ENCODE measurements around the gene BBS9.
"Not testable (repeated sequence)": the region's sequence is repeated elsewhere in the genome, so short reads cannot be mapped to it uniquely, and the experiment has no call there.

Gene BBS9

DNA sequence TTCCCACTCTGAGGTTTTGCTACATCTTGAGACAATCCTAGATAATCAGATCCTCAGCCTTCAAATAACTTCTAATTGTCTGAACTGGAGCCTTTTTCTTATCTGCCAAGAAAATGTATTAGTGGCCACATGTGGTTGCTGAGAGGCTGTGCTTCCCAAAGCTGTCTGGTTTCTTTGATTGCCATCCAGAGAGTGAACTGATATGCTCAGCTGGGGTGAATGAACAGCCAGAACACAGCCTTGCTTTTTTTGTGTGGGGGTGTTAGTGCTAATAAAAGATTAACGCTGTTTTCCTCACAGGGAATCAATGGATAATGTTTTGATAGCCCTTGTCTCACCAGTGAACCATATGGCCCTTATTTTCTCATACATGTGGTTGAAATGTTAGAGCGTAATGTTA lies 66.9 kb downstream of the BBS9 start:
- no peak for DNase-seq (ENCODE audit: low spot score)

DNA sequence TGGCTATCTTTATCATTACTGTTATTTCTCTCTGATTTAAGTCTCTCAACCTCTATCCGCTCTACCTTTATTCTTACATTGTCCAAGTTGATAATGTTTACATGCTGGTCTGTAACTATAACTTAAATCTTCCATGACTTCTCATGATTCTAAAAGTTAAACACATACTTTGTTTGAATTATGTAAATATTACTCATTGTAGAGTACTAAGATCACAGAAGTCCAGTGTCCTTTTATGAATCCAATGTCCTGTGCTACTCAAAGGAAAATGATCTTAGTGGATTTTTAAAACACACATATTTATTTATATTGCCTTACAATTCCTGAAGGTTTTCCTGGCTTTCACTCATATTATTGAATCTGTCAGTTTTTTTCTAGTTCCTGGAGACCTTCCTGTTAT lies 70.9 kb downstream of the BBS9 start:
- no peak for DNase-seq (ENCODE audit: low spot score)

DNA sequence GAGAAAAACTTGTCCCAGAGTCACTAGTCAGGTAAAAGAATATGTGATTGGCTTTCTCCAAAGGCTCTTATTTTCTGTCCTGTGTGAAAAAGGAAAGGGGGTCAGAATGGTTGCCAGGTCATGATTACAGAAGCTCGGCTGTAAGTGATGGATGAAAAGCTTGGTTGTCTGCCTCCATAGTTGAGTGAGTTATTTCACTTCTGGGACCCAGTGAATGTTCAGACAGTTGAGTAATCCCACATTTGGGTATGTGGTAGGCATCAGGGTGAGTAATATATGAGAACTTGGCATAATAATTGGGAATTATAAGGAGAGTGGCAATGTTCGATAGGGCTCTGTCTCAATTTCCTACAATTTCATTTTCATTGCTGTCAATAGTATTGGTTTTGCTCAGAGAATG lies 72.5 kb downstream of the BBS9 start:
- peak; percentile 64 for DNase-seq (ENCODE audit: low spot score)

DNA sequence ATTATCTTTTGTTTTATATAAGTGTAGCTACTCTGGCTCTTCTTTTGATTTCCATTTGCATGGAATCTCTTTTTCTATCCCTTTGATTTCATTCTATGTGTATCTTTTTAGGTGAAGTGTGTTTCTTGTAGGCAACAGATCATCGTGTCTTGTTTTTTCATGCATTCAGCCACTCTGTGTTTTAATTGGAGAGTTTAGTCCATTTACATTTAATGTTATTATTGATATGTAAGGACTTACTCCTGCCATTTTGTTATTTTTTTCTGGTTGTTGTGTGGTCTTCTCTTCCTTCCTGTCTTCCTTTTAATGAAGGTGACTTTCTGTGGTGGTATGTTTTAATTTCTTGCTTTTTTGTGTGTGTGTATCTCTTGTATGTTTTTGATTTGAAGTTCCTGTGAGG lies 81.6 kb downstream of the BBS9 start:
- no peak for DNase-seq (ENCODE audit: low spot score)

DNA sequence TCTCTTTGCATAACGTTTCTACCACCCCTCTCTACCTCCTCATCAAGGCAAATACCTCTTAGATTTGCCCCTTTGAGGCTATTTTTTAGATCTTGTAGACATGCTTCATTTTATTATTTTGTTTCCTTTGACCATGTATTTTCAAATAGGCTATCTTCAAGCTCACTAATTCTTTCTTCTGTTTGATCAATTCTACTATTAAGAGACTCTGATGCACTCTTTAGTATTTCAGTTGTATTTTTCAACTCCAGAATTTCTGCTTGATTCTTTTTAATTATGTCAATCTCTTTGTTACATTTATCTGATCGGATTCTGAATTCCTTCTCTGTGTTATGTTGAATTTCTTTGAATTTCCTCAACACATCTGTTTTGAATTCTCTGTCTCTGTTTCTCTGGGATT lies 82.8 kb downstream of the BBS9 start:
- no peak for DNase-seq (ENCODE audit: low spot score)

DNA sequence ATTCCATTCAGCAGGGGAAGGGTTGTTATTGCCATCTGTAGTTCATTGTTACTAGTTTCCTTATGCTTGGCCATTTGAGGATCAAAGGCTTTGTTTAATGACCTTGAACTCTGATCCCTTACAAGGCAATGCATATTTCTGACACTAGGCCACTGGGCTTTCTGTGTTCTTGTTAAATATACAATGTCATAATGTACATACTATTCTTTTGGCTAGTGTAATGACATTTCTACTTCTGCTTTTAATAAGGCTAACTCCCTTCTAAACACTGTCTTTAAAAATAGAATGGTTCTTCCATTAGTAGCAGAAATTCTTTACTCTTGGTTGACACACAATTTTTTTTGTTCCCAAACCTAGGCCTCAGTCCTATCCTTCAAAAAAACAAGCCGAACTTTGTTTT lies 86.6 kb downstream of the BBS9 start:
- DNase-seq (ENCODE audit: low spot score), result no peak

DNA sequence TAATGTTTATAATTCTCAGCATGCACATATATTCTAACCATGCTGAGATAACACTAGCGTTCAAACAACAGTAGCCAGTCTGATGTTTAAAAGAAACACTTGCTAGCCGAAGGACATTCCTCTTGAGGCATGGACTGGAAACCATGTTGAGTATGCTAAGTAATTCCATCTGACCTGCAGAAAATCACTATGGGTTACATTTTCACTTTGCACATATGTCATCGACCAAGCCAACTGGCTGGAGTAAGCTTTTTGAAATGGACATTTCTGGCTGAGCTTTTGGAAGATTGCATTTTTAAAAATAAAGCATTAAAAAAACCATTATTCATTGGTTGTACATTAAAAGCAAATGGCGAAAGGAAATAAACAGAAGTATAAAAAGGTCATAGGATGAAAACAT lies 88.2 kb downstream of the BBS9 start:
- no peak for DNase-seq (ENCODE audit: low spot score)

DNA sequence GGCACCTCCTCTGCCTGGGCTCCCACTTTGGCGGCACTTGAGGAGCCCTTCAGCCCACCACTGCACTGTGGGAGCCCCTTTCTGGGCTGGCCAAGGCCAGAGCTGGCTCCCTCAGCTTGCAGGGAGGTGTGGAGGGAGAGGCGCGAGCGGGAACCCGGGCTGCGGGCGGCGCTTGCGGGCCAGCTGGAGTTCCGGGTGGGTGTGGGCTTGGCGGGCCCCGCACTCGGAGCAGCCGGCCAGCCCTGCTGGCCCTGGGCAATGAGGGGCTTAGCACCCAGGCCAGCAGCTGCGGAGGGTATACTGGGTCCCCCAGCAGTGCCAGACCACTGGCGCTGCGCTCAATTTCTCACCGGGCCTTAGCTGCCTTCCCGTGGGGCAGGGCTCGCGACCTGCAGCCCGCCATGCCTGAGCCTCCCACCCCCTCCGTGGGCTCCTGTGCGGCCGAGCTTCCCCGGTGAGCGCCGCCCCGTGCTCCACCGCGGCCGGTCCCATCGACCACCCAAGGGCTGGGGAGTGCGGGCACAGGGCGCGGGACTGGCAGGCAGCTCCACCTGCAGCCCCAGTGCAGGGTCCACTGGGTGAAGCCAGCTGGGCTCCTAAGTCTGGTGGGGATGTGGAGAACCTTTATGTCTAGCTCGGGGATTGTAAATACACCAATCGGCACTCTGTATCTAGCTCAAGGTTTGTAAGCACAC lies 89.6 kb downstream of the BBS9 start:
- DNase-seq (ENCODE audit: low spot score), result not testable (repeated sequence)

DNA sequence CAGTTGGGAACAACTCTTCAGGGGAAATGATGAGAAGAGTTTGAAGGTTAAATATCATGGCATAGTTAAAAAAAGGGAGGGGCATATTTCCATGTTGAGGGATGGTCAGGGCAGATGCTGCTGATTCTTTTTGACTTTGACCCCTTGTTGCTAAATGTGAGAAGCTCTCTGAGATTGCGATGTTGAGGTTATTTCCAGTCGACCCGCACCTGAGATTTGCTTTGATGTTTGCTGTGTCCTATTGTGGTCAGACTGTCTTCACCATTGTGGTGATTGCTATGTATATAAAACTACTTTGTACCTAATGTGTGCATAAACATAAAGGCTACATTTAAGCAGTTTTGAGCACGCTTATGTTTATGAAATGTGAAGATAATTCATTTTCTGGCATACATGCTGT lies 90.9 kb downstream of the BBS9 start:
- no peak for DNase-seq (ENCODE audit: low spot score)

DNA sequence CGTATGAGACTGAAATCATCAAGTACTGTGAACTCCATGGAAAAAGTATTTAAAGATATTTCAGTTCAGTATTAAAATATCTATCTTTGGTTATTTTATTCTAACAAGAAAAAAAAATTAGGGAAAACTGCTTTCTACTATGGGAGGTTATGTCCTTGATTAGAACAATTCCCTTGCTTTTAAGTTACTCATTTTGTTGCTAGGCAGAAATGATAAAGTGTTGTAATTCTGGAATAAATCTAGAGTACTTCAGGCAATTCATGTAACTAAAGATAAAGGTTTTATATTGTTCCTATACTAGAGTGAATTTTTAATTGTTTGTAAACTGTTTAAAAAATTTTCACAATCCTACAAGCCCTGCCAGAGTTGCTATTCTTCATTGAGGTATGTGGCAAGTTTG lies 92.0 kb downstream of the BBS9 start:
- no peak for DNase-seq (ENCODE audit: low spot score)

DNA sequence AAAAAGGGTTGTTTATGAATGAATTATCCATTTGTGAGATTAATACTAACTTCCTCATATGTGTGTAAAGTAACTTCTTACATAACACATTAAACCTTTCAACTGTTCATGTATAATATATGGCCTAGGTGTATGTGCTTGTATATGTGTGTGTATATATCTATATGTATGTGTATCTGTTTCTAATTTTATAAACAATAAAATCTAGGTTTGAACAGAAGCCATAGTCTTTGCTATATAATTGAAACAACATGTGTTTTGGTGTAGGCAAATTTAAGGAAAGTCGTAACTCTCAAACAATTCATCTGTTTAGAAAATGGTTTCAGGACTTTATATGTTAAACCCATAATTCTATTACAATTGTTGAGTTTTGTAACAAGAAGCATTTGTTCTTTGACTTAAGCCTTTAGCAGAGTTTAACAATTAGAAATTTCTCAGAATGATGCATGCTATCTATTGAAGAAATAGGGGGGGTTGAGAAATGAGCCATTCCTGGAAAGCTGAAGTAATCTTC lies 103.3 kb downstream of the BBS9 start:
- no peak for DNase-seq (ENCODE audit: low spot score)

DNA sequence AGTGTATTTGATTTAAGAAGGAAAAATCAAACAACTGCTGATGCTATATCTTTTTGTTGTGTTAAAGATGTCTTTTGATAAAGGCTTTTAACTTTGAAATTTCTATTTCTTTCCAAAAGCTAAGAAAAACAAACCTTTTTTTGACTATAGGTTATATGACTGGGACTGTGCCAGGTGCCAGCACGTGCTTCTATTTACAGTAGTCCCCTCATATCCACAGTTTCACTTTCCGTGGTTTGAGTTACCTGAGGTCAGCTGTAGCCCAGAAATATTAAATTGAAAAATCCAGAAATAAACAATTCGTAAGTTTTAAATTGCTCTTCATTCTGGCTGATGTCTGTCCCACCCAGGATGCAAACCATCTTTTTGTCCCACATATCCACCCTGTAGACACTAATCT lies 104.3 kb downstream of the BBS9 start:
- DNase-seq (ENCODE audit: low spot score), result no peak

DNA sequence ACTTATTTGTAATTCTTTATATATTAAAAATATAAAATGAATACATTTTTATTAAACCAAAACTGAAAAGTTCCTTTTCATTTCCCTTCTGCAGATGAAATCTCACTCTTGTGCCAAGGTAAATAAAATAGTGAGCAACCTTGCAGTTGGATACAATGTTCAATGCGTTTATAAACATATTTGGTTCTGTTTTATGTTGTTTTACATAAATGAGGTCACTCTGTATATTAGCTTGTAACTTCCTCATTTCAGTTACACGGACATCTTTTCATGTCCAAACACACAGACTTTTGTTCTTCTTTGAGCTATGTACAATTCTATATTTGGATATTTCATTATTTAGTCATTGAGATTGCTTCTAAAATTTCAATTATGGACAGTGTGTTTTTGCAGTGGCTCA lies 107.7 kb downstream of the BBS9 start:
- DNase-seq (ENCODE audit: low spot score), result no peak

DNA sequence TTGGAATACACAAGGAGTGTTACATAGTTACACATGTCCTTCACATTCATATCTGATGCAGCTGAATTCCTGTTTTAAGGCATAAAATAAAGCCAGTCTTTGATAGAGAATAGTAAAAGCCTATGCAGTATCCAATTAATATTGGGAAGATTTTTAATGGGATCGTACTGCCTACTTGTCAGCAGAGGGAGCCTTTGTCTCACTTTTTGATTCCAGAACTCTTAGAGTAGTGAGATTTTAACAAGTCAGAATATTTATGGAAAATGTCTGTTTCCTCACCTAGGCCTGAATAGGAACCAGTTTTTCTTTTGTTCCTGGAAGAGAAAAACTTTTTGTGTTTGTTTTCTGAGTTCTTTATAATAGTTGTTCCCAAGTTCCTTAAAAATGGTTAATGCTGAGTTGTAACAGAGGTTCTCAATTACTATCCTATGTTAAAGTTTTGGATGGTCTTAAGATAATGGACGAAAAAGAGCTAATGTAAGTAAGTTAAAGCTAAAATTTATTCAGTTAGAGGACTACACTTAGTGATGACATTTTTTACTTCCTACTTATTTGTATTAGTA lies 114.0 kb downstream of the BBS9 start:
- DNase-seq (ENCODE audit: low spot score), result peak; percentile 61

DNA sequence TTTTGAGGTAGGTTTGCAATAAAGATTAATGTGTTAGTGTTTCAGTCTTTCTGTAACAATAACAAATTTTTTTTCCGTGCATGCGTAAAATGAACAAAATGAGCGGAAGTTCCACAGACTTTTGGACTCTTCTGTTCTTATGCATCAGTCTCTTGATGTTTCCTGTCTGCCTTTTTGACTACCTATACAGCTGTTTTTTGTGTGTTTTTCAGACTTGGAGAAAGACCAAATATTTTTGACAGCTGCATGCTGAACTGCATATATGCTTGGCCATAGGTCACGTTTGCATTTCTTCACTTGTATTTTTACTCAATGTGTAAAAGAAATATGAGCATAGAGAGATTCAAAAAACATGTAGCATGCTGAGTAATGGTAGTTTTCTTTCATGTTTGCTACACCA lies 119.3 kb downstream of the BBS9 start:
- DNase-seq (ENCODE audit: low spot score), result no peak

DNA sequence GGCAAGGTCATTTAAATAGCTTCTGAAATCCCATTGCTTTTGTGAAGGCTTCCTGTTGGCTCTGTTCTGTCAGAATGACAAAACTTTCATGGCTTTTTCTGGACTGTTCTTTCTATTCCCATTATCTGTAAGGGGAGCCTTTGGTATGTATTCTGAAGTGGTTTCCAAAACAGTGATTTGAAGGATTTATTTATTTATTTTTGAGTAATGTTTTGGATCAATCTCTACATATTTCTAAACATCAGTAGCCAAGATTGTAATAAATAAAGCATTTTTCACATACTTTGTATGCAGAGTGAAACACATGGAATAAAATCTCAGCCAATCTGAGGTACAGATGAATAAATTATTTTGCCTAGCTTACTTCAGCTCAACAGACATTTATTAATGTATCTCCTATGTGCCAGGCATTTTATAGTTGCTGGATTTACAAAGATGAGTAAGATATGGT lies 121.1 kb downstream of the BBS9 start:
- no peak for DNase-seq (ENCODE audit: low spot score)

DNA sequence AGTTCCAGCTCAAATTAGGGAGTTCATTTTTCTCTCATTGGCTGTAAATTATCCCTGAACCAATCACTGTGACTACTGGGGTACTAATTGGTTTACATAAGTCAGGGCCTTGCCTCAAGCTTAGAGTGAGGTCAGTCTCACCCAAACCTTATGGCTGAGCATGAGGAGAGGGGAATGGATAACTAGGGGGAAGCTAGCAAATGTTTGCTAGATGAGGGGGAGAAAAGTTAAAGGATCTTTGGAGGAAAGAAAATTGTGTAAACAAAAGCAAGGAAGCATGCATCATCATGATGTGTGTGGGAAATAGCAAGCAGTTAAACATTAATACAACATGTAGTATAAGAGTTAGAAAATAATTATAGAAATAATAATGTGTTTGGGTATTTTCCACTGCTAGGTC lies 121.9 kb downstream of the BBS9 start:
- DNase-seq (ENCODE audit: low spot score), result peak; percentile 58

DNA sequence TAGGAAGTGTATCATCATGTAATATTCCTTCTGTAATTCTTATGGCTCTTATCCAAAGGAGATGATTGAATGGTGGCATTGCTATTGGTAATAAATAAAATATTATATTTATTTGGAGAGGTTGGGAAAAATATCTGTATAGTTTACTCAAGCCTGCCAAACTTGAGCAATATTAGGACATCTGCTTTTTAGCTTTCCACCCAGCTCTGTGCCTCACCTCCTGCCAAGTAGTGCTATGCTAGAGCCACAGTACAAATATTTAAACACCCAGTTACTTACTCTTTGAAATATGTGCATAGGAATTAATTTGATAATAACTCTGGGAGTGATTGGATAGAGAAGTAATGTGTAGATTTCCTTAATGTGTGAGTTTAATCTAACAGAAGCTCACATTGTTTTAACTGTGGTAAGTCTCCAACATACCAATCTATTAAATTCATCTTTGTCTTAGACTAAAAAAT lies 129.2 kb downstream of the BBS9 start:
- DNase-seq (ENCODE audit: low spot score), result no peak

DNA sequence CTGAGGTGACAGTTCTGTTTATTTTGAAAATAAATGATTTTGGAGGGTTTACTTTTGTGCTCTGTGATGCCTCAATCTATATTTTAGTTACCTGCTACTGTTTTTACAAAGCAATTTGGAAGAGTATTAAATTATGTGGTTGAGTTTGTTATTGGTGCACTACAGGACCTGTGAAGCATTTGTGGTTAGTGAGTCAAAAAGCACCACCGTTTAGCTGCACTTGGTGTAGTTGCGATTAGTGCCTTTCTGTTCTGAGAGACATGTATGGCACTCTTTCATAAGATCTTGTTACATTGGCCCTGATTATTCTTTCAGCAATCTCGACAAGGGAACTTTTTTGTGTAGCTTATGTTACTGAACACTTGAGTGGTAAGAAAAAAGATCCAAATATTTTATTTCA lies 132.2 kb downstream of the BBS9 start:
- peak; percentile 14 for DNase-seq (ENCODE audit: low spot score)

DNA sequence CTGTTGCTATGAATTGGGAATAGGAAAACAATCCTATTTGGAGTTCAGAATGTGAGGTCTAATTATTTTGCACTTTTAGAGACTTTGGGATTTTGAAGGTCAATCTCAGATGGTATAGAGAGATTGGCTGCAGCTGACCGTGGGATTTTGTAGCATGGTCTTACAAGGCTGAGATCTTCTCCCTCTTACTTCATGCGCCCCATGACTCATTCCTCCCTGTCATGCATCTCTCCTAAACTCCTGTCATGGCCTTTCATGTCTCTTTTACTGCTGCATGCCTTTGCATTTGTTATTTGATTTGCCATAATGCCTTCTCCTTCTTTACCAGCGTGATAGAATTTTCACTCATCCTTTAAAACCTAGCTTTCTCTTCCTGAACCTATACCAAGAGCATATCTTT lies 133.1 kb downstream of the BBS9 start:
- no peak for DNase-seq (ENCODE audit: low spot score)

DNA sequence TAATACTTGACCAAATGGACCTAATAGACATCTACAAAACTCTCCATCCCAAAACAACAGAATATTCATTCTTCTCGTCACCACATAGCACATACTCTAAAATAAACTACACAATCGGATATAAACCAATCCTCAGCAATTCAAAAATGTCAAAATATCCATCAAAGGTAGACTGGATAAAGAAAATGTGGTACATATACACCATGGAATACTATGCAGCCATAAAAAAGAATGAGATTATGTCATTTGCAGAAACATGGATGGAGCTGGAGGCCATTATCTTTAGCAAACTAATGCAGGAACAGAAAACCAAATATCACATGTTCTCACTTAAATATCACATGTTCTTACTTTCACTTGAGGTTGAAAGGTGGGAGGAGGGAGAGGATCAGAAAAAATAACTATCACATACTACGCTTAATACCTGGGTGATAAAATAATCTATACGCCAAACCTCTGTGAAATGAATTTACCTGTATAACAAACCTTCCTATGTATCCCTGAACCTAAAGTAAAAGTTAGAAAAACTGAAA lies 142.5 kb downstream of the BBS9 start:
- not testable (repeated sequence) for DNase-seq (ENCODE audit: low spot score)

DNA sequence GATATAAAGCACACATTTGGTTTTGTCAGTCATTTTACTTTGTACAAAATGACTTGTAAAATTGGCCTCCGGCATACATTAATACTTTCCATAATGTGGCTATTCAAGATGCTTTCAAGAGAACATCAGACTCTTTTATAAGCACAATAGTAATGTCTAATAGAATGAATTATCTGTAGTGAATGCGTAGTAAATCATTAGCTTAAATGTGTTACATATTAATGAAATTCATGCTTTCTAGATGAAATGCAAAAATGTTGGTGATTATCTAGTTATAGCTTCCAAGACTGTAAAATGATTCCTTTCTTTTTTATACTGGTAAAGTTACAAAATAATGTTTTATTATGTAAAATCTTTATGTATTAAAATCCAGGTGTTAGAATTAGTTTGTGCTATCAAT lies 144.0 kb downstream of the BBS9 start:
- peak; percentile 50 for DNase-seq (ENCODE audit: low spot score)

DNA sequence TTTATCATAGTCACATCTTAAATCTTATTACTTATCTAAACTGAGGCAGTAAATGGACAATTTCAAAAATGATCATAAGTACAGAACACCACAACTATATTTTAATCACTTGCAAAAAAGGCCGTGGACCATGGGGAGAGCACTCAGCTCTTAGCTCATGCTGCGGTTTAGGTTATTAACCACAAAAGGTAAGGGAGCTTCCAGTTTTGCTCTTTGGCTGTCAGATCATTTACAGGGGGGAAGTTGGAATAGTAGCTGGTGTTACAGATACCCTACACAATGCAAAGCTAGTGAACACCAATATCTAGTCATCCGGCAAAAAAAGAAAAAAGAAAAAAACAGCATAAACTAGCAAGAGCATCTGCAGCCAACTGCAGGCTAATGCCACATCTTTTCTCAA lies 147.0 kb downstream of the BBS9 start:
- DNase-seq (ENCODE audit: low spot score), result no peak

DNA sequence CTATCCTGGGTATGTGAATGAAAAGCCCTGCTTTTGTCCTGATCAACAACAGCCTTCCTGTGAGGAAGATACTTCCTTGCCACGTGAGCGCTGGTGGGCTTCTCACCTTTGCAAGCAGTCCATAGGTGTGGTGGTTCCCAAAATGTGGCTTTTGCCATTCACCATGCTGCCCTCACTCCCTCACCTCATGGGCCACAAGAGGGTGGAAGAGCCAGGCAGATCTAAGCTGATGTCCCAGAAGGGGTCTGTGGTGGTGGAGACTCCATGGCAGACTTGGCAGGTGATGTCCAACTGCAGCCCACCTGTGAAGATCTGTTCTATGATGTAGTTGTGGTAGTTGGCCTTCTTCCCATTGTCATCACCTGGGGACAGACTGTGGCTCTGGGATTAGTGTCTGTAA lies 147.4 kb downstream of the BBS9 start:
- DNase-seq (ENCODE audit: low spot score), result no peak
